ENCODE data around the gene B4GALT6. TPM values are rescaled to one million over a fixed set of nuclear protein-coding genes. Genes with fewer than 3 reads are reported as not detected.

Gene B4GALT6
- total RNA-seq, 2 donors from 2014 or later: 3.4 to 5.6 TPM

- no peak for DNase-seq (ENCODE audit: low spot score)
- Histone ChIP-seq H3K9me3 (no peaks in the 10 kb centered on the region), H3K4me1 (peaks cover 0 to 17% of the 10 kb centered on the region in 2 donors), H3K27me3 (no peaks in the 10 kb centered on the region), H3K36me3 (no peaks in the 10 kb centered on the region), H3K4me3 (no peak overlapping the region), H3K27ac (no peak overlapping the region)
- TF ChIP-seq, protein P1, sequence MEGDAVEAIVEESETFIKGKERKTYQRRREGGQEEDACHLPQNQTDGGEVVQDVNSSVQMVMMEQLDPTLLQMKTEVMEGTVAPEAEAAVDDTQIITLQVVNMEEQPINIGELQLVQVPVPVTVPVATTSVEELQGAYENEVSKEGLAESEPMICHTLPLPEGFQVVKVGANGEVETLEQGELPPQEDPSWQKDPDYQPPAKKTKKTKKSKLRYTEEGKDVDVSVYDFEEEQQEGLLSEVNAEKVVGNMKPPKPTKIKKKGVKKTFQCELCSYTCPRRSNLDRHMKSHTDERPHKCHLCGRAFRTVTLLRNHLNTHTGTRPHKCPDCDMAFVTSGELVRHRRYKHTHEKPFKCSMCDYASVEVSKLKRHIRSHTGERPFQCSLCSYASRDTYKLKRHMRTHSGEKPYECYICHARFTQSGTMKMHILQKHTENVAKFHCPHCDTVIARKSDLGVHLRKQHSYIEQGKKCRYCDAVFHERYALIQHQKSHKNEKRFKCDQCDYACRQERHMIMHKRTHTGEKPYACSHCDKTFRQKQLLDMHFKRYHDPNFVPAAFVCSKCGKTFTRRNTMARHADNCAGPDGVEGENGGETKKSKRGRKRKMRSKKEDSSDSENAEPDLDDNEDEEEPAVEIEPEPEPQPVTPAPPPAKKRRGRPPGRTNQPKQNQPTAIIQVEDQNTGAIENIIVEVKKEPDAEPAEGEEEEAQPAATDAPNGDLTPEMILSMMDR (IDR thresholded peaks at IDR 0.05): no peak
Observed at GRCh38 chr18:31610286-31611205, 73.8 kb downstream of the B4GALT6 start.

GRCh38 chr18:31609886-31610285, 74.5 kb downstream of the B4GALT6 start:
- H3K4me1 ChIP-seq: peaks cover 0 to 17% of the 10 kb centered on the region in 2 donors
- no peaks in the 10 kb centered on the region for H3K27me3 ChIP-seq
- TF ChIP-seq, protein P1 (IDR thresholded peaks at IDR 0.05): no peak
- no peaks in the 10 kb centered on the region for H3K36me3 ChIP-seq
- no peak for DNase-seq (ENCODE audit: low spot score)
- no peaks in the 10 kb centered on the region for H3K9me3 ChIP-seq
- H3K27ac ChIP-seq: no peak overlapping the region
- H3K4me3 ChIP-seq: no peak overlapping the region

- Histone ChIP-seq H3K36me3 (no peaks in the 10 kb centered on the region), H3K27ac (no peak overlapping the region), H3K27me3 (no peaks in the 10 kb centered on the region), H3K9me3 (no peaks in the 10 kb centered on the region), H3K4me1 (peaks cover 0 to 17% of the 10 kb centered on the region in 2 donors), H3K4me3 (no peak overlapping the region)
- TF ChIP-seq, protein P1 (IDR thresholded peaks at IDR 0.05): no peak
- DNase-seq (ENCODE audit: low spot score): no peak
Observed at GRCh38 chr18:31607384-31607783, 77.0 kb downstream of the B4GALT6 start.

DNA sequence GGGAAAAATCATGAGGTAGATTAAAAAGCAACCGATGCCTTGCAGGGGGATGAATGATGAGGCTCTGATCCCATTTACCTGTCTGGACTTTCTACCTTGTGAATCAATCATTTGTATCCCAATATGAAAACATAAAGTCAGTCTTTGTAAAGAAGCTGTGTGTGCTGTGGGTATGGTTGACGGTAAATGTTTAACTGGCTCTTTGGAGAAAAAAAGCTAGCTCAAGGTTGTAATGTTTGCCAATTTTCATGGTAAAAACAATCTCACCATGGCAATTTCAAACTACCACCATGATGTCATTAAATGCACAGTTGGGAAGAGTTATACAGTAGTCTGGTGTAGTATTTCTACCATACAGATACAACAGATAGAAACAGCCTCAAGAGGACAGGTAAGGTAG, 78.1 kb downstream of the B4GALT6 start:
- TF ChIP-seq, protein P1 (IDR thresholded peaks at IDR 0.05): no peak
- Histone ChIP-seq H3K27ac (no peak overlapping the region), H3K4me3 (no peak overlapping the region), H3K4me1 (peaks cover 0 to 9% of the 10 kb centered on the region in 2 donors), H3K27me3 (no peaks in the 10 kb centered on the region), H3K9me3 (no peaks in the 10 kb centered on the region), H3K36me3 (no peaks in the 10 kb centered on the region)
- DNase-seq (ENCODE audit: low spot score): no peak

DNA sequence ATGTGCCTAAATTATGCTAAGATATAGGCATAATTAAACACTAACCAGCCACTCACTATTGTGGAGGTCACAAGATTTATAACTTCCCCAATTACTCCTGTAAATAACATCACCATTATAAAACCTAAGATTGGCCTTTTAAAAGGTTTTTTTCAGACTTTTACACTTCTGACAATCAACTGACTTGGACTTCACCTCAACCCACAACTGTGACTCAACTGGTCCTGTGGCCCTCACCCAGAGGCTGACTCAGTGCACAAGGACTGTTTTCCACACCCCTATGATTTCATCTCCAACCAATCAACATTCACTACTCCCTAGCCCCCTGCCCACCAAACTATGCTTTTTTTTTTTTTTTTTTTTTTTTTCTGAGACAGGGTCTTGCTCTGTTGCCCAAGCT, 81.1 kb downstream of the B4GALT6 start:
- Histone ChIP-seq H3K9me3 (no peaks in the 10 kb centered on the region), H3K36me3 (no peaks in the 10 kb centered on the region), H3K4me3 (no peak overlapping the region), H3K4me1 (no peaks in the 10 kb centered on the region), H3K27me3 (no peaks in the 10 kb centered on the region), H3K27ac (no peak overlapping the region)
- DNase-seq (ENCODE audit: low spot score): no peak
- TF ChIP-seq, protein P1 (IDR thresholded peaks at IDR 0.05): no peak

Measured in right atrium auricular region (tissue), 2 donors.